ENCODE data around the gene PARD3.

PARD3 gene

GRCh38 chr10:34189830-34190229 lies 625.3 kb downstream of the PARD3 start:
- no peak for TF ChIP-seq CTCF (IDR thresholded peaks at IDR 0.05; ENCODE audit: control extremely low read depth, extremely low read depth, low read depth, missing control alignments)
- DNase-seq (ENCODE audit: extremely low spot score) = no peak
- POLR2A ChIA-PET = no interaction called here
- CTCF ChIA-PET = no interaction called here

DNA sequence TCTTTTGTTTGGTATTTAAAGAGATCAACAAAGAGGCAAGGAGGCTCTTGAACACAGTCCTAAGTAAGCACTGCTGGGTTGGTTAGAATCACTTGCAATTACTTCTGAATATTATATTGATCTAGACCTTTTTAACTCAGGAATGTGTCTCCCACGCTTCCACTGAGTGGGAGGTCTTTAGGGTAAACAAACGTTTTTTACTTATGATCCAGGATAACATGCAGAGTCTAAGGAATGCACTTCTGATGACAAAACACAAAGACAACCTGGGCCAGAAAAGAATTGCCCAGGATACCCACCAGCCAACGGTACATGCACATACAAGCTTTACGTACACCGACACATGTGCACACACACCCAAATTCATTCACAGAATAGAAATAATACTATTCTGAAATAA lies 626.9 kb downstream of the PARD3 start:
- no peak for DNase-seq (ENCODE audit: extremely low spot score)
- ChIA-PET POLR2A (interaction anchor here (0.7 kb wide), 1 partner anchor 807 kb away, joined by 3 read pairs; no protein-coding TSS in a partner anchor), CTCF (no interaction called here)
- TF ChIP-seq CTCF (IDR thresholded peaks at IDR 0.05; ENCODE audit: control extremely low read depth, extremely low read depth, low read depth, missing control alignments) = no peak

DNA sequence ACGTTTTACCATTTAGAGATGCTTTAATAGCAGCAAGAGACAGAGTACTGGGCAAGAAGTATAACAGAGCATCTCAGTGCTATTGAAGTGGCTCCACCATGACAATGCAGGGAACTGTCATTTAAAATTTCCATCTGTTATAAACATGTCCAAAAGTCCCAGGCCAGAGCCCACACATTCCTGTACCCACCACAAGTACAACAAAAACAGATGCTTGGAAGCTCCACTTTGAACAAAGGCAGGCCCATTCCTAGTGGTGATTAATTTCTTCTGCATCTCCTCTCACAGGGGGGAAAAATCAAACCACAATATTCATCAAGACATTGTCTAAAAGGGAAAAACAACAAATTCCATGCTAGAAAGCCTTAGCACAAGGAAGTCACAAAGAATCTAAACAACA lies 627.9 kb downstream of the PARD3 start:
- CTCF ChIA-PET = no interaction called here
- DNase-seq (ENCODE audit: extremely low spot score) = no peak
- no peak for TF ChIP-seq CTCF (IDR thresholded peaks at IDR 0.05; ENCODE audit: control extremely low read depth, extremely low read depth, low read depth, missing control alignments)
- POLR2A ChIA-PET = no interaction called here

- DNase-seq (ENCODE audit: extremely low spot score) = no peak
- ChIA-PET POLR2A (no interaction called here), CTCF (no interaction called here)
- TF ChIP-seq CTCF (IDR thresholded peaks at IDR 0.05; ENCODE audit: control extremely low read depth, extremely low read depth, low read depth, missing control alignments) = no peak
These were observed 628.4 kb downstream of the PARD3 start for GRCh38 chr10:34186745-34187144.

- TF ChIP-seq CTCF (IDR thresholded peaks at IDR 0.05; ENCODE audit: control extremely low read depth, extremely low read depth, low read depth, missing control alignments) = no peak
- DNase-seq (ENCODE audit: extremely low spot score) = no peak
- POLR2A ChIA-PET = no interaction called here
- CTCF ChIA-PET = no interaction called here
These were observed 629.1 kb downstream of the PARD3 start for GRCh38 chr10:34185998-34186397.

DNA sequence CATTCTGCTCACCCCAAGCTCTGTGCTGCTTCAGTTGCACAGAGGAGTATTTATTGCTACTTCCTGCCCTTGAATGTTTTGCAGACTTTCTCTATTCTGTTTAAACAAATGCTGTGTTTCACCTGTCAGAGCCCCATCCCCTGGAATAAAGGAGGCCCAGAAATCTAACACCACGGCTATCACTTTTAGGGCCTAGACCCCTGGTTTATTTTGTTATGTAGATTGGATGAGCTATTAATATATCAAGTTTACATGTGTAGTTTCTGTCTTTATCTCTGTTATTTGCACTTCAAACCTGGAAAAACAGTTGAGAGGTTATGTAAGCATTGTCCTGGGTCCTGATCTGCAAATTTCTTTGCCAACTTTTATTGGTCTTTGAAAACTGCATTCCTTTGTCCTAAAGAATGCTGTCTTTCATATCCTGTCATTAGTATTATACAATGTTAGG lies 630.1 kb downstream of the PARD3 start:
- no peak for TF ChIP-seq CTCF (IDR thresholded peaks at IDR 0.05; ENCODE audit: control extremely low read depth, extremely low read depth, low read depth, missing control alignments)
- ChIA-PET POLR2A (no interaction called here), CTCF (interaction anchor here (0.7 kb wide), 1 partner anchor 10 kb away, joined by 3 read pairs; no protein-coding TSS in a partner anchor)
- no peak for DNase-seq (ENCODE audit: extremely low spot score)

DNA sequence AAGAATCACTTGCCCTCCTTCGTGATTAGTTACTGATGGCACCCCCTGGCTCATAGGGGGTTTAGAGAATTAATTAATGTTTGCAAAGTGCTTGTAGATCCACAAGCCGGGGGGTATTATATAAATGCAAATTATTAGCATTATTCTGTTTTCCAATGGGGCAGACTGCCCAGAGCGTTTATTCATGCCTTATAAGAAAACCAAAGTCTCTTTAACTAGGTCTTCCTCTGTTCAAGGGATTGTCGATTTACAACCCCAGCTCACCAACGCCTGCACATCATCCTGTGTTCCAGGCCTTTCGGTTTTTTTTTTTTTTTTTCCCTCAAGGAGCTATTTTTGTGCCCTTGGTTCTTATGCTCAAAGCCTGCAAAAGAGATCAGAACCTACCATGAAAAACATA lies 630.7 kb downstream of the PARD3 start:
- TF ChIP-seq CTCF (IDR thresholded peaks at IDR 0.05; ENCODE audit: control extremely low read depth, extremely low read depth, low read depth, missing control alignments) = no peak
- POLR2A ChIA-PET = no interaction called here
- CTCF ChIA-PET = interaction anchor here (0.7 kb wide), 1 partner anchor 10 kb away, joined by 3 read pairs; no protein-coding TSS in a partner anchor
- no peak for DNase-seq (ENCODE audit: extremely low spot score)

Measured in GM10248 (cell line).